Raji (cell line): ENCODE results near the gene PLEKHG5.

Experiments used
- POLR2A ChIP-seq: IDR thresholded peaks from 2 replicates; pipeline ENCODE4 v1.6.1; 2011; ENCODE audit warnings: low read depth, low read length, control low read depth; ENCODE audit not compliant: insufficient read depth

The PLEKHG5 gene

GRCh38 chr1:6491480-6491962, at the start of gene PLEKHG5:
TSS of gene PLEKHG5 (minus strand) at chr1:6491667. CDS start at chr1:6477571, 14,096 bp downstream.
- TF ChIP-seq POLR2A: no peak

- TF ChIP-seq POLR2A: no peak
Measured at GRCh38 chr1:6538956-6539355, 47.5 kb upstream of the PLEKHG5 start.

GRCh38 chr1:6536291-6536690, 44.8 kb upstream of the PLEKHG5 start:
- no peak for TF ChIP-seq POLR2A

GRCh38 chr1:6535214-6535613, 43.7 kb upstream of the PLEKHG5 start:
- no peak for TF ChIP-seq POLR2A

- TF ChIP-seq POLR2A: no peak
Measured at GRCh38 chr1:6534248-6534822, 42.9 kb upstream of the PLEKHG5 start.

GRCh38 chr1:6531996-6532395, 40.5 kb upstream of the PLEKHG5 start:
- no peak for TF ChIP-seq POLR2A

- TF ChIP-seq POLR2A: no peak
Measured at GRCh38 chr1:6530504-6531160, 39.2 kb upstream of the PLEKHG5 start.

- TF ChIP-seq POLR2A: no peak
Measured at GRCh38 chr1:6528492-6528891, 37.0 kb upstream of the PLEKHG5 start.

GRCh38 chr1:6526316-6526715, 34.8 kb upstream of the PLEKHG5 start:
- TF ChIP-seq POLR2A: no peak

GRCh38 chr1:6523566-6523965, 32.1 kb upstream of the PLEKHG5 start:
- no peak for TF ChIP-seq POLR2A

GRCh38 chr1:6521536-6521935, 30.1 kb upstream of the PLEKHG5 start:
- TF ChIP-seq POLR2A: no peak

- no peak for TF ChIP-seq POLR2A
Measured at GRCh38 chr1:6519935-6520671, 28.6 kb upstream of the PLEKHG5 start.

- TF ChIP-seq POLR2A: no peak
Measured at GRCh38 chr1:6519491-6519934, 28.0 kb upstream of the PLEKHG5 start.

GRCh38 chr1:6517435-6517851, 26.0 kb upstream of the PLEKHG5 start:
- TF ChIP-seq POLR2A: no peak

GRCh38 chr1:6515771-6516170, 24.3 kb upstream of the PLEKHG5 start:
- no peak for TF ChIP-seq POLR2A

GRCh38 chr1:6513320-6513801, 21.9 kb upstream of the PLEKHG5 start:
- no peak for TF ChIP-seq POLR2A
